IMR-90 (cell line): Measurements from ENCODE around the gene CEMIP2. TPM values are rescaled to one million over a fixed set of nuclear protein-coding genes. Genes with fewer than 3 reads are reported as not detected.

Experiments used
- ATAC-seq: fragments of 200-7000 bp; cut with Tn5 transposase; 2 replicates; pipeline ENCODE4 v1.9.1; 2020; ENCODE audit warnings: low read depth, mild to moderate bottlenecking, moderate library complexity
- BruUV-seq: library from RNA; stranded (reverse); fragments of 400-500 nt; replicated peaks from 2 replicates; lab custom pipeline; 2021; lab: Mats Ljungman, UMichigan
- CTCF ChIA-PET: fragments of 300-600 bp; formaldehyde crosslinking; extraction: SDS; loops from one replicate; lab custom pipeline; 2021; ENCODE audit warnings: antibody characterized with exemption; lab: Yijun Ruan, JAX
- POLR2A ChIA-PET: fragments of 300-600 bp; sonication (Branson Sonifier 250); formaldehyde crosslinking; loops from one replicate; lab custom pipeline; 2022; ENCODE audit warnings: antibody characterized with exemption; ENCODE audit not compliant: unreplicated experiment; lab: Charles Lee
- DNase-seq: peaks from one replicate; pipeline ENCODE4 v3.0.0; 2013
- H2AFZ ChIP-seq: replicated peaks from 2 replicates; pipeline ENCODE3; 2013; ENCODE audit warnings: low read length, mild to moderate bottlenecking; ENCODE audit not compliant: poor library complexity
- H2AK5ac ChIP-seq: 2 replicates; pipeline ENCODE4 v1.6.1; 2013; ENCODE audit warnings: low read depth, low read length, inconsistent platforms
- H2AK9ac ChIP-seq: replicated peaks from 2 replicates; pipeline ENCODE3; 2013; ENCODE audit warnings: mild to moderate bottlenecking, low read depth, low read length, moderate library complexity; ENCODE audit not compliant: poor library complexity
- H2BK120ac ChIP-seq: 2 replicates; pipeline ENCODE4 v1.6.1; 2013; ENCODE audit warnings: low read depth, low read length, inconsistent platforms
- H2BK15ac ChIP-seq: 3 replicates; pipeline ENCODE4 v1.6.1; 2013; ENCODE audit warnings: low read depth, low read length, inconsistent platforms
- H2BK20ac ChIP-seq: 2 replicates; pipeline ENCODE4 v1.6.1; 2013; ENCODE audit warnings: low read depth, mild to moderate bottlenecking, inconsistent platforms, low read length, moderate library complexity
- H2BK5ac ChIP-seq: 2 replicates; pipeline ENCODE4 v1.6.1; 2013; ENCODE audit warnings: mild to moderate bottlenecking, low read depth, low read length, inconsistent platforms; ENCODE audit not compliant: poor library complexity, severe bottlenecking
- H3K14ac ChIP-seq: replicated peaks from 2 replicates; pipeline ENCODE4 v1.6.1; 2013; ENCODE audit warnings: low read depth, low read length, inconsistent platforms
- H3K18ac ChIP-seq: 2 replicates; pipeline ENCODE4 v1.6.1; 2013; ENCODE audit warnings: low read depth, low read length, control low read depth
- H3K23ac ChIP-seq: 2 replicates; pipeline ENCODE4 v1.6.1; 2013; ENCODE audit warnings: low read depth, low read length, inconsistent platforms
- H3K27ac ChIP-seq: 2 replicates; pipeline ENCODE4 v1.5.1; 2013; ENCODE audit warnings: mild to moderate bottlenecking, control low read depth, low read length; ENCODE audit not compliant: insufficient read depth
- H3K27me3 ChIP-seq: 2 replicates; pipeline ENCODE4 v1.6.1; 2013; ENCODE audit warnings: low read length; ENCODE audit not compliant: control insufficient read depth, insufficient read depth
- H3K36me3 ChIP-seq: 2 replicates; pipeline ENCODE4 v1.6.1; 2013; ENCODE audit warnings: low read length, mixed read lengths; ENCODE audit not compliant: control insufficient read depth, insufficient read depth
- H3K4ac ChIP-seq: 2 replicates; pipeline ENCODE4 v1.6.1; 2013; ENCODE audit warnings: low read depth, low read length, inconsistent platforms
- H3K4me1 ChIP-seq: 2 replicates; pipeline ENCODE4 v1.6.1; 2013; ENCODE audit warnings: low read length, mixed read lengths; ENCODE audit not compliant: control insufficient read depth, insufficient read depth
- H3K4me2 ChIP-seq: 2 replicates; pipeline ENCODE4 v1.6.1; 2013; ENCODE audit warnings: low read depth, mild to moderate bottlenecking, control low read depth, low read length, moderate library complexity
- H3K4me3 ChIP-seq: 2 replicates; pipeline ENCODE4 v1.5.1; 2013; ENCODE audit warnings: low read depth, mild to moderate bottlenecking, control low read depth, low read length, moderate library complexity; ENCODE audit not compliant: insufficient read depth
- H3K56ac ChIP-seq: 2 replicates; pipeline ENCODE4 v1.6.1; 2013; ENCODE audit warnings: low read length, inconsistent platforms; ENCODE audit not compliant: insufficient read depth; ENCODE audit errors: extremely low read depth
- H3K79me1 ChIP-seq, 2 experiments: 2 replicates each; pipeline ENCODE4 v1.6.1; 2013; ENCODE audit warnings: low read length in 2 of 2, inconsistent platforms in 1 of 2, low read depth in 1 of 2
- H3K9ac ChIP-seq: 2 replicates; pipeline ENCODE4 v1.6.1; 2013; ENCODE audit warnings: low read depth, low read length, control low read depth
- H3K9me1 ChIP-seq: 2 replicates; pipeline ENCODE4 v1.6.1; 2013; ENCODE audit warnings: low read length, inconsistent platforms; ENCODE audit not compliant: insufficient read depth
- H3K9me3 ChIP-seq: 2 replicates; pipeline ENCODE4 v1.6.1; 2013; ENCODE audit warnings: low read length; ENCODE audit not compliant: control insufficient read depth, insufficient read depth
- H4K20me1 ChIP-seq: 2 replicates; pipeline ENCODE4 v1.6.1; 2013; ENCODE audit warnings: low read length, inconsistent platforms; ENCODE audit not compliant: insufficient read depth
- H4K5ac ChIP-seq: 2 replicates; pipeline ENCODE4 v1.6.1; 2013; ENCODE audit warnings: mild to moderate bottlenecking, low read depth, low read length, control low read depth
- H4K8ac ChIP-seq, 2 experiments: 2 replicates each; pipeline ENCODE4 v1.6.1; 2013; ENCODE audit warnings: low read depth in 2 of 2, low read length in 2 of 2, control low read depth in 1 of 2, inconsistent platforms in 1 of 2
- H4K91ac ChIP-seq: 2 replicates; pipeline ENCODE4 v1.6.1; 2013; ENCODE audit warnings: low read depth, low read length, inconsistent platforms; ENCODE audit not compliant: insufficient read depth
- BHLHE40 ChIP-seq: fragments of 150-350 bp; IDR thresholded peaks from 2 replicates; pipeline ENCODE4 v1.6.1; 2016; ENCODE audit warnings: mild to moderate bottlenecking, low read depth, low read length
- CEBPB ChIP-seq: IDR thresholded peaks from 2 replicates; pipeline ENCODE4 v1.6.1; 2012; ENCODE audit warnings: low read depth, low read length, improper control_type of control experiment
- CHD1 ChIP-seq: IDR thresholded peaks from 2 replicates; pipeline ENCODE4 v1.6.1; 2012; ENCODE audit warnings: low read depth, low read length, improper control_type of control experiment
- CTCF ChIP-seq: conservative IDR thresholded peaks from 2 replicates; pipeline ENCODE4 v1.5.1; 2012; ENCODE audit warnings: mild to moderate bottlenecking, low read depth, low read length, improper control_type of control experiment
- ELK1 ChIP-seq: fragments of 150-350 bp; IDR thresholded peaks from 2 replicates; pipeline ENCODE4 v1.6.1; 2016; ENCODE audit warnings: low read depth, mild to moderate bottlenecking, low read length, moderate library complexity, borderline replicate concordance
- FOS ChIP-seq: fragments of 150-350 bp; IDR thresholded peaks from 2 replicates; pipeline ENCODE4 v1.6.1; 2016; ENCODE audit warnings: low read depth, low read length
- MAFK ChIP-seq: IDR thresholded peaks from 2 replicates; pipeline ENCODE4 v1.6.1; 2012; ENCODE audit warnings: low read depth, low read length, improper control_type of control experiment
- MAZ ChIP-seq: IDR thresholded peaks from 2 replicates; pipeline ENCODE4 v1.6.1; 2012; ENCODE audit warnings: low read depth, mild to moderate bottlenecking, low read length, improper control_type of control experiment, moderate library complexity, borderline replicate concordance
- MXI1 ChIP-seq: IDR thresholded peaks from 2 replicates; pipeline ENCODE4 v1.6.1; 2012; ENCODE audit warnings: low read depth, mild to moderate bottlenecking, low read length, moderate library complexity, borderline replicate concordance
- NFE2L2 ChIP-seq: fragments of 150-350 bp; IDR thresholded peaks from 2 replicates; pipeline ENCODE4 v1.6.1; 2016; ENCODE audit warnings: low read depth, mild to moderate bottlenecking, low read length
- POLR2A ChIP-seq: IDR thresholded peaks from 2 replicates; pipeline ENCODE4 v1.6.1; 2012; ENCODE audit warnings: mild to moderate bottlenecking, low read depth, low read length
- RAD21 ChIP-seq: IDR thresholded peaks from 2 replicates; pipeline ENCODE4 v1.6.1; 2012; ENCODE audit warnings: low read length, improper control_type of control experiment
- RCOR1 ChIP-seq: IDR thresholded peaks from 2 replicates; pipeline ENCODE4 v1.6.1; 2012; ENCODE audit warnings: mild to moderate bottlenecking, low read length, improper control_type of control experiment; ENCODE audit not compliant: insufficient replicate concordance
- RFX5 ChIP-seq: IDR thresholded peaks from 2 replicates; pipeline ENCODE4 v1.8.0; 2012; ENCODE audit warnings: low read depth, mild to moderate bottlenecking, low read length, moderate library complexity
- SMC3 ChIP-seq: fragments of 150-350 bp; IDR thresholded peaks from 2 replicates; pipeline ENCODE4 v1.6.1; 2016; ENCODE audit warnings: low read depth, mild to moderate bottlenecking, antibody characterized with exemption, low read length, moderate library complexity
- WGBS, 2 experiments: methylation state at CpG; one replicate each; pipeline versions ENCODE4 v1.1.5 to v1.1.7; 2013; ENCODE audit warnings: missing lambda C conversion rate in 2 of 2; ENCODE audit not compliant: insufficient read length in 1 of 2; ENCODE audit errors: extremely low coverage in 2 of 2; 5-methylcytosine and 5-hydroxymethylcytosine counted together
- dilution Hi-C: fragments of 300-500 bp; cut with HindIII; formaldehyde crosslinking; loops from one replicate; pipeline ENCODE4 v1.14.3; 2018; ENCODE audit warnings: low sequenced_read_pairs; ENCODE audit not compliant: unreplicated experiment
- in situ Hi-C: fragments of 300-500 bp; cut with MboI; formaldehyde crosslinking; loops from 3 replicates; pipeline ENCODE4 v1.14.3; 2019; ENCODE audit warnings: low sequenced_read_pairs, inconsistent platforms, mixed read lengths
- intact Hi-C: fragments of 100-400 bp; cut with micrococcal nuclease; formaldehyde crosslinking; loops from 2 replicates; pipeline ENCODE4 v1.10.0; 2022
- polyA plus RNA-seq, 3 experiments: library from polyadenylated mRNA; depleted of rRNA; stranded (reverse); fragments of >200 nt; gene quantifications; 2 replicates each; pipeline ENCODE4 v1.2.3, GENCODE V29; 2012; ENCODE audit warnings: low replicate concordance in 1 of 3
- total RNA-seq: library from RNA; depleted of rRNA; stranded (reverse); fragments of >200 nt; gene quantifications from 2 replicates; pipeline ENCODE4 v1.2.3, GENCODE V29; 2012
- TF ChIP-seq, protein P1 (sequence below): fragments of 150-350 bp; IDR thresholded peaks from 2 replicates; pipeline ENCODE4 v1.6.1; 2017; ENCODE audit warnings: mild to moderate bottlenecking, antibody characterized with exemption, low read length, low read depth

The CEMIP2 gene
- total and polyA plus RNA-seq, 2 of the 4 experiments (the other 2 are of a cell fraction) = 65.2 to 67.4 TPM

DNA sequence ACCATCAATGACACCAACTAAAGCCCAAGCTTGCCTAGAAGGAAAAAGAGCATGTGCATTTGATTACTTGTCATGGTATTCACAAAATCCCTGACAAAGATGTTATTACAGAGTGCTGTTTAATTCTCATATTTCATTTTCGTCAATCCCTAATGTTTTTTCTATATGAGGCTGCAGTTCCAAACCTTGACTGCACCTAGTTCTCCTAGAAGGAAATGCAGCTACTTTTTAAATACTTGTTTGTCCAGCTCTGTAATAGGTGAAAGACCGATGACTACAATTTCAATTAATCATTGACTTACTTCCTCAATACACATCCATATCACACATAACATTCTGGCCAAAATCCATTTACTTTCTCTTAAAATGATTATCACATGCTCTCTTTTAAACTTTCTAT, 28.1 kb downstream of the CEMIP2 start:
- WGBS, 2 experiments = no CpG with 5 or more reads among the region's 2 CpGs
- no peak overlapping the region for H2AK9ac ChIP-seq
- H3K4me1 ChIP-seq = peaks cover 10% of the 10 kb centered on the region
- no peak overlapping the region for H3K9ac ChIP-seq
- in situ Hi-C loops (loop anchor here (25.0 kb wide), 3 partner anchors 822 to 1453 kb away; no protein-coding TSS in a partner anchor), intact Hi-C loops (no loop called here), dilution Hi-C loops (no loop called here)
- DNase-seq = no peak
- no TSS peak for BruUV-seq
- no peaks in the 10 kb centered on the region for H4K20me1 ChIP-seq
- H3K4ac ChIP-seq = no peak overlapping the region
- no peak overlapping the region for H3K4me3 ChIP-seq
- no peak overlapping the region for H3K27ac ChIP-seq
- no peaks in the 10 kb centered on the region for H3K27me3 ChIP-seq
- no peak overlapping the region for H2BK5ac ChIP-seq
- TF ChIP-seq SMC3 = no peak
- TF ChIP-seq CEBPB = no peak
- no peak for TF ChIP-seq RAD21
- TF ChIP-seq MAZ = no peak
- TF ChIP-seq RFX5 = no peak
- TF ChIP-seq NFE2L2 = no peak
- TF ChIP-seq MAFK = no peak
- TF ChIP-seq MXI1 = no peak
- no peak for TF ChIP-seq POLR2A
- TF ChIP-seq CHD1 = no peak
- no peak for TF ChIP-seq CTCF
- TF ChIP-seq BHLHE40 = no peak
- no peak for TF ChIP-seq FOS
- TF ChIP-seq, protein P1, sequence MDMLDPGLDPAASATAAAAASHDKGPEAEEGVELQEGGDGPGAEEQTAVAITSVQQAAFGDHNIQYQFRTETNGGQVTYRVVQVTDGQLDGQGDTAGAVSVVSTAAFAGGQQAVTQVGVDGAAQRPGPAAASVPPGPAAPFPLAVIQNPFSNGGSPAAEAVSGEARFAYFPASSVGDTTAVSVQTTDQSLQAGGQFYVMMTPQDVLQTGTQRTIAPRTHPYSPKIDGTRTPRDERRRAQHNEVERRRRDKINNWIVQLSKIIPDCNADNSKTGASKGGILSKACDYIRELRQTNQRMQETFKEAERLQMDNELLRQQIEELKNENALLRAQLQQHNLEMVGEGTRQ = no peak
- TF ChIP-seq RCOR1 = no peak
- no peak for TF ChIP-seq ELK1
- no peak overlapping the region for H3K56ac ChIP-seq
- no peak for ATAC-seq
- no peak overlapping the region for H2BK15ac ChIP-seq
- no peak overlapping the region for H2AK5ac ChIP-seq
- H3K79me1 ChIP-seq = peaks cover 4 to 51% of the 10 kb centered on the region in 2 experiments; a peak in 3 of 4 replicates
- peaks cover 12% of the 10 kb centered on the region for H3K36me3 ChIP-seq
- no peak overlapping the region for H2AFZ ChIP-seq
- no peak overlapping the region for H4K5ac ChIP-seq
- ChIA-PET POLR2A (no interaction called here), CTCF (no interaction called here)
- no peak overlapping the region for H3K4me2 ChIP-seq
- no peak overlapping the region for H4K91ac ChIP-seq
- H3K18ac ChIP-seq = no peak overlapping the region
- H3K9me1 ChIP-seq = peaks cover 7% of the 10 kb centered on the region; the same call in 1 of the 2 replicates
- no peak overlapping the region for H3K14ac ChIP-seq
- H2BK120ac ChIP-seq = no peak overlapping the region
- H3K23ac ChIP-seq = no peak overlapping the region
- H2BK20ac ChIP-seq = no peak overlapping the region
- H3K9me3 ChIP-seq = no peaks in the 10 kb centered on the region
- H4K8ac ChIP-seq = no peak overlapping the region
